HAP-1 (cell line): ENCODE data around the gene MLXIP.
"Not testable (repeated sequence)": the region's sequence is repeated elsewhere in the genome, so short reads cannot be mapped to it uniquely, and the experiment has no call there.

Experiments used
- DNase-seq, 2 experiments: peaks; one replicate each; pipeline ENCODE4 v3.0.0-alpha.2; 2016 to 2020; ENCODE audit warnings: low spot score in 2 of 2
- H3K27me3 ChIP-seq: fragments of 250-450 bp; sonication (Bioruptor Pico); 2 replicates; pipeline ENCODE4 v1.5.1; 2020; ENCODE audit warnings: low read depth, mild to moderate bottlenecking, moderate library complexity
- H3K36me3 ChIP-seq: fragments of 250-450 bp; sonication (Bioruptor Pico); replicated peaks from 2 replicates; pipeline ENCODE4 v1.5.1; 2020; ENCODE audit warnings: mild to moderate bottlenecking
- H3K4me1 ChIP-seq: fragments of 250-450 bp; sonication (Bioruptor Pico); 2 replicates; pipeline ENCODE4 v1.5.1; 2020; ENCODE audit warnings: mild to moderate bottlenecking
- H3K4me3 ChIP-seq: fragments of 250-450 bp; sonication (Bioruptor Pico); 2 replicates; pipeline ENCODE4 v1.5.1; 2020; ENCODE audit warnings: mild to moderate bottlenecking, moderate library complexity
- H3K9me3 ChIP-seq: fragments of 250-450 bp; sonication (Bioruptor Pico); 2 replicates; pipeline ENCODE4 v1.5.1; 2020; ENCODE audit warnings: mild to moderate bottlenecking, moderate library complexity
- in situ Hi-C: fragments of 300-500 bp; cut with MboI; formaldehyde crosslinking; loops from 3 replicates; pipeline ENCODE4 v1.14.3; 2020; ENCODE audit warnings: low sequenced_read_pairs, inconsistent platforms, mixed read lengths

MLXIP gene

DNA sequence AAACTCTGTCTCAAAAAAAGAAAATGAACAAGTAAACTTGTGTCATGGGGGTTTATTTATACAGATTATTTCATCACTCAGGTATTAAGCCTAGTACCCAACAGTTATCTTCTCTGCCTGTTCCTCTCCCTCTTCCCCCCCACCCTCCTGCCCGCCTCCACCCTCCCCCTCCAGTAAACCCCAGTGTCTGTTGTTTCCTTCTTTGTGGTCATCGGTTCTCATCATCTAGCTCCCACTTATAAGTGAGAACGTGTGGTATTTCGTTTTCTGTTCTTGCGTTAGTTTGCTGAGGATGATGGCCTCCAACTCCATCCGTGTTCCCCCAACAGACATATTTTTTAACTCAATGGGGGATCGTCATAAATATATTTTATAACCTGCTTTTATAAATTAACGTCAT lies 83.1 kb downstream of the MLXIP start:
- in situ Hi-C loops: no loop called here
- H3K4me1 ChIP-seq: no peaks in the 10 kb centered on the region
- no peaks in the 10 kb centered on the region for H3K9me3 ChIP-seq
- H3K4me3 ChIP-seq: no peak overlapping the region
- H3K27me3 ChIP-seq: no peaks in the 10 kb centered on the region
- no peaks in the 10 kb centered on the region for H3K36me3 ChIP-seq
- DNase-seq: no peak

DNA sequence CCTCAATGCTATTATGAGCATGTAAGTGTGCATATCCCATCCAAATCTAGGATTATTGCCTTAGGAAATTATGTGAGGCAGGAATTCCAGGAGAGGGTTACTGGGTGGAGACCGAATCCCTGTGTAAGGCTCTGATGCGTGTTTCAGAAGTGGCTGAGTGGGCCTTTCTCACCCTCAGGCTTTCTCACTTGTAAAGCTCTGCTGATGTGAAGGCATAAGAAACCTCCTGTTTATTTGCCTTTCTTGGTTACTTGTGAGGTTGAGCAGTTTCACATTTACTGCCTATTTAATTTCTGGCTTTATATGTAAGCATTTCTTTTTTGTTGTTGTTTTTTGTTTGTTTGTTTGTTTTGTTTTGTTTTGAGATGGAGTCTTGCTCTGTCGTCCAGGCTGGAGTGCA lies 84.4 kb downstream of the MLXIP start:
- Histone ChIP-seq H3K4me3 (no peak overlapping the region), H3K36me3 (no peaks in the 10 kb centered on the region), H3K9me3 (no peaks in the 10 kb centered on the region), H3K4me1 (no peaks in the 10 kb centered on the region), H3K27me3 (no peaks in the 10 kb centered on the region)
- DNase-seq: no peak
- in situ Hi-C loops: no loop called here

DNA sequence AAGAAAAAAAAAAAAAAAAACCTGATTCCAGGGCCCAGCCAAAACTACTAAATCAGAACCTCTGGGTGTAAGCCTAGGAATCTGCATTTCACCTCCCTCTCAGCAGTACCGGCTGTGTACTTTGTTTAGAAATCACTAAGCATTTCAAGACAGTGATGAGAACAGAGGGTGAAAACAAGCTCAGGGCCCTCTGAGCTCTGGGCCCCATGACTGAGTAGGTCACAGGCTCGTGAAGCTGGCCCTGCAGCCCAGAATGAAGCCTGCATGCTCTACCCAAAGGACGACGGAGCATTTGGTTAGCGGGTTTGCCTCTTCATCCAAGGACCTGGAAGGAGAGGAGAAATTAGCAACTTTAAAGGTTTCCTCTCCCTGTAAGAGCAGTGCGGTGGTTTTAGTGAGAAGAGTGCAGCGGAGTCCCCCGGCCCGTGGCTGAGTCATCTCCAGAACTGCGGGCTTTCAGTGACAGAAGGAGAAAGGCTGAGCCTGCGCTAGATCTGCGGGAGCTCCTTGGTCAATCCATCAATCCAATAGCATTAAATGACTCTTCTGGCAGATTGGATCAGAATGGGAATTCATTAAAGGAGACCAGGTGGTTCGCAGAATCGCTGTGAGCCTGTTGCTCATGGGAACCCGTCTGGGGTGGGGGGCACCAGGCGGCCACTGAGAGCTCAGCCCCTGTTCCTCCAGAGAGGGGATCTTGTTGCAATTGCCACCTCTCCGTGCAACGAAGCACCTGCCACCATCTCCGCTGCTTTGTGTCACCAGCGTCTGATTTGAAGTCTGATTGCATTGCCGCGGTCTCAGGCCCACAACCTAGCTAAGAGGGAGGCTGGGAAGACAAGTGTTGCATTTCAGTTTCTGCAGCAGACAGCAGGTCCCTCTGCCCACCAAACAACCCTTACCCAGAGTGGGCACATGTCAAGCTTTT lies 88.1 kb downstream of the MLXIP start:
- Histone ChIP-seq H3K36me3 (no peaks in the 10 kb centered on the region), H3K4me3 (no peak overlapping the region)
- DNase-seq: no peak

DNA sequence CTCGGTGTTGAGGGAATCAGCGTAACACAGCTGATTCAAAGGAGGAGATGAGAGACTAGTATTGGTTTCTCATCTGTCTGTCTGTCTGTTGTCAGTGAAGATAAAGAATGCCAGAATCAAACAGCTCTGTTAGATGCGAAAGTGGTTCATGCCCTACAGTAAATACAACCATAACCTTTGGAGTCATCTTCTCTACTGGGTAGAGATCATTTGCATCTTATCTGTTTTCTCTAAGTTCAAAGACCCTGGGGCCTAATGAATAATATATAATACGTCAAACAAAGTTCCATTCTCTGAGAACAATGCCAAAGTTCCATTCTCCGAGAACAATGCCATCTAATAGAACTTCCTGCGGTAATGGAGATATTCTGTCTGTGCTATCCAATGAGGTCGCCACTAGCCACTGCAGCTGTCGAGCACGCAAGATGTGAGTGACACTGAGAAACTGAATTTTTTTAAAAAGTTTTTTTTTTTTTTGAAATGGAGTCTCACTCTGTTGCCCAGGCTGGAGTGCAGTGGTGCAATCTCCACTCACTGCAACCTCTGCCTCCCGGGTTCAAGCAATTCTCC lies 88.9 kb downstream of the MLXIP start:
- DNase-seq: no peak
- no peaks in the 10 kb centered on the region for H3K27me3 ChIP-seq
- in situ Hi-C loops: no loop called here
- H3K4me3 ChIP-seq: no peak overlapping the region
- no peaks in the 10 kb centered on the region for H3K36me3 ChIP-seq
- no peaks in the 10 kb centered on the region for H3K4me1 ChIP-seq
- no peaks in the 10 kb centered on the region for H3K9me3 ChIP-seq

More for the DNA sequence above, 88.1 kb downstream of the MLXIP start:
- in situ Hi-C loops: no loop called here
- Histone ChIP-seq H3K9me3 (no peaks in the 10 kb centered on the region), H3K4me1 (no peaks in the 10 kb centered on the region), H3K27me3 (no peaks in the 10 kb centered on the region)

DNA sequence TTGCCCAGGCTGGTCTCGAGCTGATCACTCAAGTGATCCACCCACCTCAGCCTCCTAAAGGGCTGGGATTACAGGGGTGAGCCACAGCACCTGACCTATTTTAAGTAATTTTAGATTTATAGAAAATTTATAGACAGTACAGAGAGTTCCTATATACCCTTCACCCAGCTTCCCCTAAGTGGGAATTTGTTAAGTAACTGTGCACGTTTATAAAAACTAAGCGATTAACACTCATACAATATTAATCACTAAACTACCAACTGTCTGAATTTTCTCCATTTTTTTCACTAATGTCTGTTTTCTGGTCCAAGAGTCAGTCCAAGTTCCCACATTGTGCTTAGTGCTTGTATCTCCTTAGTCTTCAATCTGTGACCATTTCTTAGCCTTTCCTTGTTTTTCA lies 89.9 kb downstream of the MLXIP start:
- H3K36me3 ChIP-seq: no peaks in the 10 kb centered on the region
- in situ Hi-C loops: no loop called here
- no peaks in the 10 kb centered on the region for H3K9me3 ChIP-seq
- no peak for DNase-seq
- H3K4me1 ChIP-seq: no peaks in the 10 kb centered on the region
- H3K27me3 ChIP-seq: no peaks in the 10 kb centered on the region
- no peak overlapping the region for H3K4me3 ChIP-seq

DNA sequence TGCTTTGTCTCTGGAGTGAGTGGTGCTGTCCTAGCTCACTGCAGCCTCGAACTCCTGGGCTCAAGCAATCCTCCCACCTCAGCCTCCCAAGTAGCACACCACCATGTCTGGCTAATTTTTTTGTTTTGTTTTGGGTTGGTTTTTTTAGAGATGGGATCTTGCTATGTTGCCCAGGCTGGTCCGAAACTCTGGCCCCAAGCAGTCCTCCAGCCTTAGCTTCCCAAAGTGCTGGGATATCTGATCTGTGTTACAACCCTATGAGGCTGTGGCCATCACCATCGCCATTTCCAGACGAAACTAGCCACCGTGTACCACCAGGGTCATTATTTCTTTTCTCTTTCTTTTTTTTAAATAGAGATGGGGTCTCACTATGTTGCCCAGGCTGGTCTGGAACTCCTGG lies 92.8 kb downstream of the MLXIP start:
- in situ Hi-C loops: no loop called here
- Histone ChIP-seq H3K4me1 (no peaks in the 10 kb centered on the region), H3K9me3 (no peaks in the 10 kb centered on the region), H3K4me3 (no peak overlapping the region), H3K36me3 (no peaks in the 10 kb centered on the region), H3K27me3 (no peaks in the 10 kb centered on the region)
- DNase-seq: no peak

DNA sequence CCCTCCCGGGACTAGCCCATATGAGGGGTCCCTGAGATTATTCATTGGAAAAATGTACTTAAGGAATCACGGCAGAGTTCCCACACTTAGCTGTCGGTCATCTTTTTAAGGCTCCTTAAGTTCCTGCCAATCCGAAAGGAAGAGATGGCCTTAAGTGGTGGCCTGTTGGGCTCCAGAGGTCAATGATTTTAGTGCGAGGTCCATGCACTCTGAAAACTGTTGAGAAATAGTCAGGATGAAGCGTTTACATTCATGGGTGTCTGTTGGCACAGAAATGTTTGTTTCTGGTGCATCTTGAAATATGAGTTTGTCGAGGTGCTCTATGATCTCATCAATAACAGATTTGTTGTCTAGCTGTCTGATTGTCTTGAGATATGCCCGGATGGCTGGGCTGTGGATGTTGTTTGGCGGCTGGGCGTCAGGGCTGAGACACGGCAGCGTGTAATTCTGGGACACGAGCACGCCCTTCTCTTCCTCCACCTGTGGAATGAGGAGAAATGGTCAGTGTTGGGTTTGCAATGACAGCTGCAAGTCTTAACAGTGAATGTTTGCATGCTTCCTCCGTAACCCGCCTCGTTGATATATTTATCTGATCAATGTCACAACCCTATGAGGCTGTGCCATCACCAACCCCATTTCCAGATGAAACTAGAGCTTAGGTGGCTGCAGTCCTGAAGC lies 93.8 kb downstream of the MLXIP start:
- in situ Hi-C loops: no loop called here
- H3K27me3 ChIP-seq: no peaks in the 10 kb centered on the region
- H3K36me3 ChIP-seq: no peaks in the 10 kb centered on the region
- H3K9me3 ChIP-seq: no peaks in the 10 kb centered on the region
- H3K4me1 ChIP-seq: no peaks in the 10 kb centered on the region
- no peak for DNase-seq
- H3K4me3 ChIP-seq: no peak overlapping the region

DNA sequence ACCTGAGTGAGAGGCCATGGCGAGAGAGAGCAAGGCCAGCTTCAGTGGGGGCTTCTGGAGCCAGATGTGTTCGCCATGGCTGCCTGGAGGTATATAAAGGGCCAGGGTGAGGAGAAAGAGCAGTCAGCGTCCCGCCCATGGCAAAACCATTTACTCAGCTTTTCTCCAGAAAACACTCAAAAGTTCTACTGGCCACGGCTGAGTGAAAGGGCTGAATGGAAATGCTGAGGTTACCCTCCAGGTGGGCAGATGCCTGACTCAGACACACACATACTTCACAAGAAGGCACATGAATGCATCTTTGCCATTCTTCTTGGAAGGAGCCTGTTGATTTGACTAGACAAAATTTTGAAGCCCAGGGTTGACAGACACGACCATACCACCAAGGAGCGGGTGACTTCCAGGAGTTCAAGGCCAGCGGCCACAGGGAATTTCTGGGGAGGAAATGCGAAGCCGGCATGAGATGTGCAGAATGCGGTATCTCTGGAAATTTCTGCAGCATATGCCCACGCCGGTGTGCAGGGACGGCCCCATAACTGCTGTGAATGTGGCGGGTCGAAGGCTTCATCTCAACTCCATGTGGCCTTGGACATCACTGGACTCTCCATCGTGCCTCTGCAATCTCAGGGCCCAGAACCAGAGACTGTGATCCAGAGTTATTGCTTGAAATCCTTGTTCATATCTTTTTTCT lies 95.7 kb downstream of the MLXIP start, which contains the start of gene IL31:
Gene IL31, minus strand, starts transcription at position 67 of the 691 bp plus-strand sequence. Its CDS starts 49 bp downstream, at position 18.
- Histone ChIP-seq H3K4me1 (no peaks in the 10 kb centered on the region), H3K4me3 (no peak within 1 kb of the TSS), H3K9me3 (no peaks in the 10 kb centered on the region), H3K27me3 (no peaks in the 10 kb centered on the region), H3K36me3 (no peaks in the 10 kb centered on the region)
- no peak for DNase-seq
- in situ Hi-C loops: no loop called here

DNA sequence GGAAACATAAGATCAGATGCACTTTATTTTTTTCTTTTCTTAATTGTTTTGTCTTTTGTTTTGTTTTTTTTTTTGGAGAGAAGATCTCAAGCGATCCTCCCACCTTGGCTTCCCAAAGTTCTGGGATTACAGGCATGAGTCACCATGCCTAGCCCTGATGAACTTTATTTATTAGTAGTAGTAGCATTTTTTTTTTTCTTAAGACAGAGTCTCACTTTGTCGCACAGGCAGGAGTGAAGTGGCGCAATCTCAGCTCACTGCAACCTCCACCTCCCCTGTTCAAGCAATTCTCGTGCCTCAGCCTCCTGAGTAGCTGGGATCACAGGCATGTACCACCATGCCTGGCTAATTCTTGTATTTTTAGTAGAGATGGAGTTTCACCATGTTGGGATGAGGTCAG lies 97.9 kb downstream of the MLXIP start:
- H3K9me3 ChIP-seq, DNase-seq, H3K27me3 ChIP-seq, H3K4me1 ChIP-seq, H3K4me3 ChIP-seq, in situ Hi-C loops, H3K36me3 ChIP-seq: not testable (repeated sequence)

DNA sequence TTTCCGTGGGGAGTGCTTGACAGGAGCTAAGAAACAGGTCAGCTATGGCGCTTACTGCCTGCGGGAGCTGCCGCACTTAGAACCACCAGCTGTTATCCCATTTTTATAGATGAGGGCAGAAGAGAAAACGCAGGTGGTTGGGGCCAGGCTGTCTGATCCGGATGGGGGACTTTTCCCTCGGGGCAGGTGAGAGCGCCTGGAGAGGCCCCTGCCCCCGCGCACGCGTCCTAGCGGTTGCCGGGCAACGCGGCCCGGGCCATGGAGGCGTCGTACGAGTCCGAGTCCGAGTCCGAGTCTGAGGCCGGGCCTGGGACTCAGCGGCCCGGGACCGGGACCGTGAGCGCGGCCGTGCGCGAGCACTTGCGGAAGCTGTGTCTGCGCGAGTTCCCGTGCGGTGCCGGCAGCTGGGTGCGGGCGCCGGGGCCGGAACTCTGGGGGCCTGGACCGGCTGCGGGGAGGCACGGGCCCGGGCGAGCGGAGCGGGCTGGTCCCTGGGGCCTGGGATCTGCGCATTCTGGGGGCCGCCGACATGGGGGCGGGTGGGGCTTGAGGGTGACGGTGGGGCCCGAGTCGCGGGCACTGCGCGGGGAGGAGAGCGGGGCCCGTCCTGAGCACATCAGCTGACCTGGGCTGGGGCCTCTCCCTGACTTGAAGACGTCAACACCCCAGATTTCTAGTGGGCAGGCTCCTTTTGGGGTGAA lies 104.5 kb downstream of the MLXIP start, which contains the start of gene LRRC43:
Gene LRRC43, plus strand, starts transcription at position 237 of the 701 bp plus-strand sequence. Its CDS starts 22 bp downstream, at position 259.
- Histone ChIP-seq H3K4me3 (no peak within 1 kb of the TSS), H3K36me3 (no peaks in the 10 kb centered on the region), H3K9me3 (no peaks in the 10 kb centered on the region), H3K27me3 (no peaks in the 10 kb centered on the region), H3K4me1 (no peaks in the 10 kb centered on the region)
- no peak for DNase-seq
- in situ Hi-C loops: no loop called here

DNA sequence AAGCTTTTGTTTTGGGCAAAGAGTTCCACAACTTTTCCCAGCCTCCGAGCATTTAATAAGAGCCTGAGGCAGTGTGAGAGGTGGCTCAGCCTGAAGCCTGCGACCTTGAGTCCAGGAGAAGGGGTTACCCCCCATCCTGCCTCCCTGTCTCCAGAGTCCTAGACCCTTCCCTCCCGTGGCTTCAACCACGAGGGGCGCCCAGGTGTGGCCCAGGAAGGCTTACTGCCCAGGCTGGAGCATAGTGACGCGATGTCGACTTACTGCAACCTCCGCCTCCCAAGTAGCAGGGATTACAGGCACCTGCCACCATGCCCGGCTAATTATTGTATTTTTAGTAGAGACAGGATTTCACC lies 105.0 kb downstream of the MLXIP start:
- Histone ChIP-seq H3K4me3 (no peak overlapping the region), H3K9me3 (no peaks in the 10 kb centered on the region), H3K27me3 (no peaks in the 10 kb centered on the region), H3K36me3 (no peaks in the 10 kb centered on the region), H3K4me1 (no peaks in the 10 kb centered on the region)
- no peak for DNase-seq
- in situ Hi-C loops: no loop called here

DNA sequence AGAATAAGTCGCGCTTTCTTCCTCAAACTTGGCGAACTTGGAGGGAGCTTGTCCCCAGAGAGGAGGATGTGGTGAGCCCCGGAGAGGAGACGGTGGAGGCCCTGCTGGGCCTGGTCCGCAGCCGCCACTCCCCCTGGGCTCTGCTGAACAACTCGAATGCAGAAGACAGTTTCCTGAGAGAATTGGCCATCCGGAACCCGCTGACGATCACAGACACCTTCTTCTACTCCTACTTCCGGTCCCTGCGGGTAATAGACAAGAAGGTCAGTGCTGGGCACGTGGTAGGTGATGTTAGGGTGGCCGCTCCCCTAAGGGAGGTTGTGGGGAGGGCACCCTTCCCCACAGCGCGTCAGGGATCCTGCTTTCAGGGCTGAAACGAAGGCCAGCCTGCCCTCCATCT lies 106.0 kb downstream of the MLXIP start:
- Histone ChIP-seq H3K4me1 (no peaks in the 10 kb centered on the region), H3K9me3 (no peaks in the 10 kb centered on the region), H3K27me3 (no peaks in the 10 kb centered on the region), H3K4me3 (no peak overlapping the region), H3K36me3 (no peaks in the 10 kb centered on the region)
- no peak for DNase-seq
- in situ Hi-C loops: no loop called here

DNA sequence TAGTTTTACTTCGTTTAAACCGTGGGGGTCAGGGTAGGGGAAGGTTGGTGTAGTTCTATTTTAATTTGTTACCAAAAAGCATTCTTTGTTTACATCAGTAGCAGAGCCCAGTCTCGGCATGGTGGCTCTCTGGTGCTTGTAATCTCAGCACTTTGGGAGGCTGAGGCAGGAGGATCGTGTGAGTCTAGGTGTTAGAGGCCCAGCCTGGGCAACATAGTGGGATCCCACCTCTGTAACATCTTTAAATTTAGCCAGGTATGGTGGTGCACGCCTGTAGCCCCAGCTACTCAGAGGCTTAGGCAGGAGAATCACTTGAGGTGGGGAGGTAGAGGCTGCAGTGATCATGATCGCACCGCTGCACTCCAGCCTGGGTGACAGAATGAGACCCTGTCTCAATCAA lies 106.5 kb downstream of the MLXIP start:
- H3K4me3 ChIP-seq: no peak overlapping the region
- H3K27me3 ChIP-seq: no peaks in the 10 kb centered on the region
- H3K36me3 ChIP-seq: no peaks in the 10 kb centered on the region
- no peak for DNase-seq
- in situ Hi-C loops: no loop called here
- H3K9me3 ChIP-seq: no peaks in the 10 kb centered on the region
- no peaks in the 10 kb centered on the region for H3K4me1 ChIP-seq
